Psoas muscle (tissue), 8 donors: ENCODE results near the gene GOLGA5. TPM values are rescaled to one million over a fixed set of nuclear protein-coding genes. Genes with fewer than 3 reads are reported as not detected.

Experiments used
- ATAC-seq, 4 donors: fragments of 200-7000 bp; cut with Tn5 transposase; one replicate each; pipeline ENCODE4 v1.9.1; 2020; ENCODE audit warnings: moderate library complexity in 3 of 4, mild to moderate bottlenecking in 2 of 4
- DNase-seq, 2 donors: peaks; one replicate each; pipeline ENCODE4 v3.0.0-alpha.2; 2020
- H3K27ac ChIP-seq: fragments of 200-600 bp; one replicate; pipeline ENCODE4 v1.8.0; 2022
- H3K27me3 ChIP-seq, 3 donors: fragments of 200-600 bp in 1 of 3; one replicate each; pipeline versions ENCODE4 v1.6.1 to v1.8.0; 2013 to 2022; ENCODE audit warnings: low read length in 2 of 3, mild to moderate bottlenecking in 2 of 3, moderate library complexity in 1 of 3; ENCODE audit not compliant: insufficient read depth in 3 of 3
- H3K36me3 ChIP-seq, 2 donors: fragments of 200-600 bp in 1 of 2; one replicate each; pipeline versions ENCODE4 v1.6.1 to v1.8.0; 2013 to 2022; ENCODE audit warnings: low read depth in 1 of 2, mild to moderate bottlenecking in 1 of 2, moderate library complexity in 1 of 2; ENCODE audit not compliant: insufficient read depth in 1 of 2
- H3K4me1 ChIP-seq: fragments of 200-600 bp; one replicate; pipeline ENCODE4 v1.8.0; 2022
- H3K4me3 ChIP-seq: fragments of 200-600 bp; one replicate; pipeline ENCODE4 v1.8.0; 2022; ENCODE audit warnings: mild to moderate bottlenecking
- H3K9me3 ChIP-seq: fragments of 200-600 bp; one replicate; pipeline ENCODE4 v1.8.0; 2022
- CTCF ChIP-seq: fragments of 200-600 bp; IDR thresholded peaks from one replicate; pipeline ENCODE4 v1.8.0; 2022; ENCODE audit warnings: antibody characterized with exemption
- WGBS, 3 donors: extraction: QIAGEN DNeasy Blood & Tissue Kit; methylation state at CpG; one replicate each; pipeline versions ENCODE4 v1.1.6 to v1.1.7; 2013; 5-methylcytosine and 5-hydroxymethylcytosine counted together
- intact Hi-C, 2 donors: fragments of 100-400 bp; cut with DNase I; formaldehyde crosslinking; loops; one replicate each; pipeline versions ENCODE4 v1.11.0 to v1.14.2; 2022
- polyA plus RNA-seq, 3 donors: library from polyadenylated mRNA; stranded (reverse); fragments of 200-250 nt; gene quantifications; one replicate each; pipeline ENCODE4 v1.2.3, GENCODE V29; 2013
- total RNA-seq, 4 donors: library from RNA; stranded (reverse); fragmentation: NEBNext Ultra II Directional in 2 of 4; extraction: Animal tissue kit (Norgen Biotek cat#: 25700) in 2 of 4; gene quantifications; one replicate each; pipeline versions ENCODE4 v1.2.1 to v1.2.4, GENCODE V29; 2021 to 2023
- donor health status: healthy with polysubstance abuse.
- donor health status: DM: no; HTN: no; CAD: no; lungs with moderate emphysema.
- donor health status: Bipolar disorder and iron deficiency.
- donor health status: healthy.
- donor health status: DM: yes; HTN: yes; CAD: no.
- donor health status: DM: no; HTN: no; CAD: no.
- donor health status: DM: no; HTN: no; CAD: no.
- donor health status: DM: yes; HTN: yes; CAD: no.

The GOLGA5 gene
- total and polyA plus RNA-seq, 7 donors, result 19.8 to 59.1 (median 23.5) TPM

- Histone ChIP-seq H3K4me3 (no peak overlapping the region), H3K27me3 (peaks cover 0 to 18% (median 4%) of the 10 kb centered on the region in 3 donors), H3K36me3 (no peaks in the 10 kb centered on the region), H3K27ac (no peak overlapping the region), H3K9me3 (peaks cover 3% of the 10 kb centered on the region), H3K4me1 (no peaks in the 10 kb centered on the region)
- DNase-seq (no peak), ATAC-seq (no peak)
- intact Hi-C loops, result no loop called here
- no peak for TF ChIP-seq CTCF
- 58 to 74% (median 65%) methylated on average over 8 of the region's 8 CpGs for WGBS, 3 donors
These were observed 91.4 kb downstream of the GOLGA5 start for GRCh38 chr14:92885279-92886061.

- no peak for DNase-seq
- WGBS, 3 donors, result 53 to 67% (median 61%) methylated on average over 11 of the region's 11 CpGs
- H3K4me1 ChIP-seq, result no peaks in the 10 kb centered on the region
- no peak for TF ChIP-seq CTCF
- H3K36me3 ChIP-seq, result no peaks in the 10 kb centered on the region
- intact Hi-C loops, result no loop called here
- peaks cover 3% of the 10 kb centered on the region for H3K9me3 ChIP-seq
- ATAC-seq, result no peak
- H3K27ac ChIP-seq, result no peak overlapping the region
- no peak overlapping the region for H3K4me3 ChIP-seq
- peaks cover 0 to 10% (median 0%) of the 10 kb centered on the region in 3 donors for H3K27me3 ChIP-seq
These were observed 92.2 kb downstream of the GOLGA5 start for GRCh38 chr14:92886337-92886736.

- H3K36me3 ChIP-seq, result no peaks in the 10 kb centered on the region
- H3K27ac ChIP-seq, result no peak overlapping the region
- H3K27me3 ChIP-seq, result peaks cover 0 to 3% (median 0%) of the 10 kb centered on the region in 3 donors
- WGBS, 3 donors, result 75 to 89% (median 81%) methylated on average over 1 of the region's 1 CpG
- ATAC-seq (no peak), DNase-seq (no peak)
- peaks cover 3% of the 10 kb centered on the region for H3K9me3 ChIP-seq
- no peak for TF ChIP-seq CTCF
- no peak overlapping the region for H3K4me3 ChIP-seq
- intact Hi-C loops, result no loop called here
- no peaks in the 10 kb centered on the region for H3K4me1 ChIP-seq
These were observed 93.1 kb downstream of the GOLGA5 start for GRCh38 chr14:92887157-92887556.

- ATAC-seq, result no peak
These were observed 94.8 kb downstream of the GOLGA5 start for GRCh38 chr14:92888896-92889295.

More at GRCh38 chr14:92888896-92889295, 94.8 kb downstream of the GOLGA5 start:
- H3K4me1 ChIP-seq, result no peaks in the 10 kb centered on the region
- no peak for TF ChIP-seq CTCF
- peaks cover 0 to 3% (median 0%) of the 10 kb centered on the region in 3 donors for H3K27me3 ChIP-seq
- H3K36me3 ChIP-seq, result no peaks in the 10 kb centered on the region
- H3K4me3 ChIP-seq, result no peak overlapping the region
- no peak for DNase-seq
- intact Hi-C loops, result no loop called here
- H3K27ac ChIP-seq, result no peak overlapping the region
- H3K9me3 ChIP-seq, result peaks cover 3% of the 10 kb centered on the region

Other genes with a start within 250 kb of the GOLGA5 start
- 10 to 100 TPM; 37.4 to 56.8 (median 55.5) TPM for gene LGMN, start 45.7 kb upstream of the GOLGA5 start, total RNA-seq
- gene LGMN, start 45.7 kb upstream of the GOLGA5 start, polyA plus RNA-seq, result 10 to 100 TPM; 27.2 to 49.3 (median 37.1) TPM
- gene CHGA, start 128.8 kb downstream of the GOLGA5 start, total RNA-seq, result under 1 TPM in 1 of 4 donors, not detected in 3; 0.87 TPM
- under 1 TPM; 0.04 to 0.16 (median 0.14) TPM for gene CHGA, start 128.8 kb downstream of the GOLGA5 start, polyA plus RNA-seq